ENCODE measurements around the gene RGS13.

Gene RGS13

DNA sequence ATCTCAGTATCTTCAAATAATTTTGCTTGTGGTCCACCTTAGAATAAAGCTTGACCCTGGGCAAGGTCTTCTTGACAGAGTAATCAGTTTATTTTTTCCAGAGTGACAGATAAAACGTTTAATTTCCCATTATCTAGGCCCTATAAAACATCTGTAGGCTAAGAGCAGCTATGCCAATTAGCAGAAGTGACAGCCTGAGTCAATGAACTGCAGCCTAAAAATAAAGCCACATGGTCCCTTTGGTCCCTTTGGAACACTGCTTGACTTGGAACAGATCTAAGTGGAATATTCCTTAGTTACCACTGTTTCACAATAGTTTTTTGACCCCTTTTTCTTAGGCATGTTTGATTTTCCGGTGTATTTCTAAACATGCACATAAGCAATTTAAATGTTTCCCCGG, 6.3 kb upstream of the RGS13 start:
- Histone ChIP-seq H3K36me3 (ENCODE audit: control insufficient read depth, insufficient read depth, low read length) (no peaks in the 10 kb centered on the region), H3K9me3 (ENCODE audit: control insufficient read depth, low read length) (no peaks in the 10 kb centered on the region), H3K9ac (ENCODE audit: low read length) (no peak overlapping the region), H3K4me1 (ENCODE audit: control insufficient read depth, insufficient read depth, low read length) (peaks cover 12% of the 10 kb centered on the region), H3K4me3 (ENCODE audit: low read length) (no peak overlapping the region), H3K27me3 (ENCODE audit: control insufficient read depth, insufficient read depth, low read length) (no peaks in the 10 kb centered on the region)

DNA sequence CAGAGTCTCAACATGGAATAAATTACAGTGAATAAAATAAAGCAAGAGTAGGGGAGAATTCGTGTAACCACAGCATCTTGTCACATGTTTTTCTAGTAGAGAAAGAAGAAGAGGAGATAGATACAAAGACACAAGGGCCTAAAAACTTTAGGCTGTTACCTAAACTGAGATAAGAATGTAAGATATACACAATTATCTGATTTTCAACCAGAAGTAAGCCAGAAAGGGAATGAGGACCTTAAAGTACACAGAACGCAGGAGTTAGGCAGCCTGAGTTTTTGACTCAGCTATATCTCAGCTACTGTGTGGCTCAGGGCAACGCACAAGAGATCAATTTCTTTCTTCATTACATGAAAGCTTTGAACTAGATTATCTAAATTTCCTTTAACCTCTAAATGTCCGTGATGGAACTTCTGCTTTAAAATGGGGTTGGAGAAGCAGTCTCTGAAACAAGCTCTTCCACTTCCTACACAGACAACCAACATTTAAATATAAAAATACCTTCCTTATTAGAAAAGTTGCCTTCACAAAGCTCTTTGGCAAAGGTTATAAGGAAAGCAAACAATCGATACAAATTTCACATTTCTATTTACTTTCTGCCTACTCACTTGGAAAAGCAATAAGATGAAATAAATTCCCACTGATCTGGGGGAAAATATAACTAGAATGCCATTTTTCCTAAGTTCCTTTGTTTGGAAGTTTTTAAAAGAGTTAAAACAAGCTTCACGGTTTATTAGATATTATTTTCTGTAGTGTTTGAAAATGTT, 5.2 kb upstream of the RGS13 start:
- H3K4me1 ChIP-seq (ENCODE audit: control insufficient read depth, insufficient read depth, low read length): peaks cover 12% of the 10 kb centered on the region
- H3K9me3 ChIP-seq (ENCODE audit: control insufficient read depth, low read length): no peaks in the 10 kb centered on the region
- no peaks in the 10 kb centered on the region for H3K36me3 ChIP-seq (ENCODE audit: control insufficient read depth, insufficient read depth, low read length)
- H3K27me3 ChIP-seq (ENCODE audit: control insufficient read depth, insufficient read depth, low read length): no peaks in the 10 kb centered on the region
- H3K9ac ChIP-seq (ENCODE audit: low read length): no peak overlapping the region
- no peak overlapping the region for H3K4me3 ChIP-seq (ENCODE audit: low read length)

DNA sequence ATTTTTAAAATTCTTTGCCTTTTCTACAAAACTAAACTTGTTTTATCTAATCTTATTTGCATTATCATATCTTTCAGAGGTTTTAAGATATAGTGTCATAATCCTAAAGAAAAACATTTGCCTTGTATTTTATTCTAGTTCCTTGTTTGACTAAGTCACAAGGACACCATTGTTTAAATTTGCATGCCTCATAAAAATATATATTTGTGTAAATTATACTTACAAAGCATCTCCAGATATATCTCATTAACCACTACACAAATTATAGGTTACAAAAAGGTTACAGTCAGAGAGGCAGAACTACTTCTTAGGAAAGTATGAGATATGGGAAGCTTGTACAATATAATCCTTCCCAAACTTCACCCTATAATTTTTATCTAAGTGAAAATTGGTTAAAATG, 4.2 kb upstream of the RGS13 start:
- no peaks in the 10 kb centered on the region for H3K36me3 ChIP-seq (ENCODE audit: control insufficient read depth, insufficient read depth, low read length)
- H3K4me1 ChIP-seq (ENCODE audit: control insufficient read depth, insufficient read depth, low read length): peaks cover 12% of the 10 kb centered on the region
- H3K9ac ChIP-seq (ENCODE audit: low read length): no peak overlapping the region
- H3K4me3 ChIP-seq (ENCODE audit: low read length): no peak overlapping the region
- no peaks in the 10 kb centered on the region for H3K27me3 ChIP-seq (ENCODE audit: control insufficient read depth, insufficient read depth, low read length)
- no peaks in the 10 kb centered on the region for H3K9me3 ChIP-seq (ENCODE audit: control insufficient read depth, low read length)

DNA sequence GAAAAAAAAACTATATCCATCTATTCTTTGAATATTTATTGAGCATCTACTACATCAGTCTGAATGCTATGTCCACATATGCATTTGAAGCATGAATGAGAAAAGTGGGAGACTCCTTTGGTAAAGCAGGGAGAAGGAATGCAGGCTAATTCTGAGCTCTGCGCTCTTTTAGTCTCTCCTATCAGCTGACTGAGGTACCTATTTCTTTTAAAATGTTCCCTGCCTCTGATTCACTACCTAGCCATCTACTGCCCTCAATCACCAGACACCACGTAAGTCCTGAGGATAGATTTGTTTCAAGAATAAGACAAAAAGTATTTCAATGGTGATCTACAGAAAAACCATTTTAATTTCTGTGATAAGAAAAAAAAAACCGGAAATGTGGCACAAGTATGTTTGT, 3.8 kb upstream of the RGS13 start:
- Histone ChIP-seq H3K27me3 (ENCODE audit: control insufficient read depth, insufficient read depth, low read length) (no peaks in the 10 kb centered on the region), H3K4me1 (ENCODE audit: control insufficient read depth, insufficient read depth, low read length) (peaks cover 12% of the 10 kb centered on the region), H3K9me3 (ENCODE audit: control insufficient read depth, low read length) (no peaks in the 10 kb centered on the region), H3K4me3 (ENCODE audit: low read length) (no peak overlapping the region), H3K9ac (ENCODE audit: low read length) (no peak overlapping the region), H3K36me3 (ENCODE audit: control insufficient read depth, insufficient read depth, low read length) (no peaks in the 10 kb centered on the region)

DNA sequence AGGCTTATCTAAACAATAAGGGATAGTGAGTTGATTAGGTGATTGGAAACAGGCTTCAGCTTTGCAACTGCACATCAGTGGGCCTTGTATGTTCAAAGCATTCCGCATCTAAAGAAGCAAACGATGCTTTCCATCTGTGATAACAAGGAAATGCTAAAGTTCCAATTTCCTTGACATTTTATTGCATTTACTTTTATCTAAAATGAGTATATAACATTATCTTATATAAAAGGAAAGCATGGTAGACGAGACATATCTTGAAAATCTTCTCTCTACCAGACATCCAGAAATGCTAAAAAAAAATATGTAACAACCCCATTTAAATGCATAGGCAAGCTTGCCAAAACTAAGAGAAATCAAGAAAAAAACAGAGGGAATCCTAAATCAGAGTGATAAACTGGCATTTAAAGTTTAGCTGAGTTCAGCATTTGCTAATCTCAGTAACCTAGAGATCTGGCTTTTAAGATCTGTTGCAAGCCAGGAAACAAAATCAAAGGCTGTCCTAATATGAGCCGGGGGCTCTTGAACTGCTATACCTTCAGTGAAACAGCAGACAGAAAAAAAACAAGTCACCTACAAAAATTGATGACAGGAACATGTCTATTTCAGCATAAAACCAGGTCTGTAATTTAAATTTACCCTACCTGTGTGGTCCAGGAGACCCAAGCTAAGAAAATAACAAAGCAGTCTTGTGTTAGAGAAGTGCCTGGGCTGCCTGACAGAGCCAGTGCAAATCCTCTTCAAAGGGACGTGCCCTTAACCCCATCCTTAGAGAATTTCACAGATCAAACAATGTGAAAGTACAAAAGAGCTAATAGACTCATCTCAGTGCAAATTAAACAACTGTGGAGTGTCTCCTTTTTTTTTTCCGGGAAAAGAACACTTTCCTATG, 3.1 kb upstream of the RGS13 start:
- Histone ChIP-seq H3K4me3 (ENCODE audit: low read length) (no peak overlapping the region), H3K9ac (ENCODE audit: low read length) (no peak overlapping the region), H3K4me1 (ENCODE audit: control insufficient read depth, insufficient read depth, low read length) (peaks cover 12% of the 10 kb centered on the region), H3K27me3 (ENCODE audit: control insufficient read depth, insufficient read depth, low read length) (no peaks in the 10 kb centered on the region), H3K36me3 (ENCODE audit: control insufficient read depth, insufficient read depth, low read length) (no peaks in the 10 kb centered on the region), H3K9me3 (ENCODE audit: control insufficient read depth, low read length) (no peaks in the 10 kb centered on the region)

DNA sequence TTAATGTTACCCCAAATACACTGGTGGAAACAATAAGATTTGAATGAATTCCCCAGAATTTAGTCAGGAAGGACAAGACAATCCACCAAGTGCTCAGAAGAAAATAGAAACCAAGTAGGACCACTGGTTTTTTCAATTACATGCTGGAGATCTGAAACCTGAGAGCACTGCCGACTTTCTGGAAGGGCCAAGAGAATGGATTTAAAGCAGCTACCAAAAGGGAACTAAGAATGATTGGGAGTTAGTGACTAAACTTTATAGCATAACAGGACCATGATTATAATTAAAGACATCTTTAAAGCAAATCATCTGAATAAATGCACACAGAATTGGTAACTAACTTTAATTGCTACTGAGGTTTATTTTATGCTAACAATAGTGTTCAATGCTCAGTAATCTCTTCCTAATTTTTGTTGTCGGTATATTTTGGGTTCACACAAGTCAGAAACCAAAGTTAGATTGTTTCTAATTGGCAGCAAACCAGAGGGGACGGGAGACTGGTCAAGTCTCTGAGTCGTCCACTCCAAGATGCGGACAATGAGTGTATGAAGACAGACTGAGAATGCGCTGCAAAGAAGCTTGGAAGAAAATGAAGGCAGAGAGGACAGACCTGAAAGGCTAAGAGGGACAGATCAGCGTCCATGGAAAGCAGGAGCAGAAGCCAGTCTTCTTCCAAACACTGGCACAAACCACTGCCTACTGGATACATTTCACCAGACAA, 2.3 kb upstream of the RGS13 start:
- H3K9me3 ChIP-seq (ENCODE audit: control insufficient read depth, low read length): no peaks in the 10 kb centered on the region
- no peak overlapping the region for H3K4me3 ChIP-seq (ENCODE audit: low read length)
- H3K9ac ChIP-seq (ENCODE audit: low read length): no peak overlapping the region

DNA sequence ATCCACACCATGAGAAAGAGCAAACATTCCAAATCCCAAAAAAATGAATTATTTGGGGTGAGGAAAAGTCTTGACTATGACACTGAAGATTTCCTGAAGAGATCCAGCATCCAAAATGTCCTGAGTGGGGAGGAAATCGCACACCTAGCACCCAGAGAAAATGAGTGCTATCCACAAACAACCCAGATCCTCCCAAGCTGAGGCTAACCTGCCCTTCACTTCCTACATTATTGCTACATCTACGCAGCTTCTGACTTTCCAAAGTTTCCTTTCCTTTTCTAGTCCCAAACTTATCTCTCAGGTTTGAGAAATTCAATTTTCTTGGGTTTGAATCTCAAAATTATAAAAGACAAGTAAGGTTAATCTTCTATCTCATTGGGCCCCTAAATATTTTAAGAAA, 906 bp upstream of the RGS13 start:
- H3K9ac ChIP-seq (ENCODE audit: low read length): no peak overlapping the region
- no peak overlapping the region for H3K4me3 ChIP-seq (ENCODE audit: low read length)
- no peaks in the 10 kb centered on the region for H3K9me3 ChIP-seq (ENCODE audit: control insufficient read depth, low read length)

More for the DNA sequence above, 2.3 kb upstream of the RGS13 start:
- Histone ChIP-seq H3K36me3 (ENCODE audit: control insufficient read depth, insufficient read depth, low read length) (no peaks in the 10 kb centered on the region), H3K4me1 (ENCODE audit: control insufficient read depth, insufficient read depth, low read length) (peaks cover 12% of the 10 kb centered on the region), H3K27me3 (ENCODE audit: control insufficient read depth, insufficient read depth, low read length) (no peaks in the 10 kb centered on the region)

DNA sequence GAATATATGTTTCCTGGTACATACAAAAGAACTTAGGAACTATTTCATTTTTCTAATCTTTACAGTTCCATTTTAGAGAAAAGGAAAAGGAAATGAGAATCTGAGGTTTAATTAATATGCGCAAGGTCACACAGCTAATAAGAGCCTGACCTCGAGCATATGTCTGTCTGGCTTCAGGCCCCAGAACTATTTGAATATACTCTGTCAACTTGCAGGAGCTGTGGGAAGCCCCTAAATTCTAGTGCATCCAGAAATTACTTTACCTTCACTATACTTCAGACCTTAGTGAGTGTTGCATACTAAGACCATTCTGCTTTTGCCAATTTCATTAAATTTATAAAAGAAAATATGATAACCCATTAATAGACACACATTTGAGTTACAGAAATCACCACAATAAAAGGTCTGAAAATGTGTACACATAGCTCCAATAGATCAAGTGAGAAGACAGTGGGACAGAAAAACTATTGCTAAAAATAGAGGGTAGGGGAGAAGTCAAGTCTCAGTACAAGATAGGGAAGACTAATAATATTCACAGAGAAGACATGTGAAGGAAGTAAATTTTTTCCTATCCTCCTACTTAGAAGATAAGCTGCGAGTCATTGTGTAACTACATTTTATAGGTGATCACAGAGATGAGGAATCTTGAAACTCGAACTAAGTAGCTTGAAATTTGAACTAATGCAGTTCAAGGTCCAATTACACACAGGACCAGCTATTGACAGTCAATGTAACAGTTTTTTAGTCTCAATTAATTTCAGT, 3.8 kb downstream of the RGS13 start:
- no peaks in the 10 kb centered on the region for H3K36me3 ChIP-seq (ENCODE audit: control insufficient read depth, insufficient read depth, low read length)
- no peaks in the 10 kb centered on the region for H3K9me3 ChIP-seq (ENCODE audit: control insufficient read depth, low read length)
- H3K27me3 ChIP-seq (ENCODE audit: control insufficient read depth, insufficient read depth, low read length): no peaks in the 10 kb centered on the region
- H3K9ac ChIP-seq (ENCODE audit: low read length): no peak overlapping the region
- no peak overlapping the region for H3K4me3 ChIP-seq (ENCODE audit: low read length)
- no peaks in the 10 kb centered on the region for H3K4me1 ChIP-seq (ENCODE audit: control insufficient read depth, insufficient read depth, low read length)

More for the DNA sequence above, 906 bp upstream of the RGS13 start:
- Histone ChIP-seq H3K36me3 (ENCODE audit: control insufficient read depth, insufficient read depth, low read length) (no peaks in the 10 kb centered on the region), H3K4me1 (ENCODE audit: control insufficient read depth, insufficient read depth, low read length) (peaks cover 12% of the 10 kb centered on the region), H3K27me3 (ENCODE audit: control insufficient read depth, insufficient read depth, low read length) (no peaks in the 10 kb centered on the region)

DNA sequence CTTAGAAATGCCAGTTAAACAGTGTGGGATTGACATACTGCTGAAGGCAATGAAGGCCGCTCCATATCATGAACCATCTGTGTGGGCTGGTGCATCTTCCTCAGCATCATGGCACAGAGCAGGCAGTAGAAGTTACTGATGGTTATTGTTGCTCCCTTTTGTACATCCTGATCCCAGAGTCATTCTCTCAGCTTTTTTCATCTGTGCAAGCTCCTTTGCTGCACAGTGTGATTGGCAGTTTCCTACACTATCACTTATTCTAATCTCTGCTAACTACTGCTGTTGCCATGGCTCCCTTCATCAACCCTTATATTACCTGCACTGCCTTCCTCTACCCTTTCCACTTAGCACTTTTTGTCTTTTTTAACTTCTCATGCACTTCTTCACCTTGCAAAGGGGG, 16.2 kb downstream of the RGS13 start:
- no peaks in the 10 kb centered on the region for H3K36me3 ChIP-seq (ENCODE audit: control insufficient read depth, insufficient read depth, low read length)
- H3K4me3 ChIP-seq (ENCODE audit: low read length): no peak overlapping the region
- H3K4me1 ChIP-seq (ENCODE audit: control insufficient read depth, insufficient read depth, low read length): no peaks in the 10 kb centered on the region
- H3K27me3 ChIP-seq (ENCODE audit: control insufficient read depth, insufficient read depth, low read length): no peaks in the 10 kb centered on the region
- H3K9me3 ChIP-seq (ENCODE audit: control insufficient read depth, low read length): no peaks in the 10 kb centered on the region
- H3K9ac ChIP-seq (ENCODE audit: low read length): no peak overlapping the region

DNA sequence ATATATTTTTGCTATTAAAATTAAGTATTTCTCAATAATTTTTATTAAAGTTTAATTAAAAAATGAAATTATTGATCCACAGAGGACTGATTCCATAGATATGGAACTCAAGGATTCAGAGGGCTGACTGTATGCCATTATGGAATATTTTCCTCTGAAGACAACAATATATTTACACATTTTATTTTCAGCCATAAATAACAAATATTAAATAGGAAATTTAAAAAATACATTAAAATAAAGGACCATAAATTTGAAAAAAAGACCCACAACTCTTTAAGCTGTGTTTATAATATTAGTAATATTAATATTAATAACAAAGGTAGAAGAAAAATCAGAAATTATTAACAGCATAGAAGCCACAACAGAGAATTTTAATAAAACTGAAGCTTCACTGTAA, 18.2 kb downstream of the RGS13 start:
- Histone ChIP-seq H3K9me3 (ENCODE audit: control insufficient read depth, low read length) (no peaks in the 10 kb centered on the region), H3K9ac (ENCODE audit: low read length) (no peak overlapping the region), H3K27me3 (ENCODE audit: control insufficient read depth, insufficient read depth, low read length) (no peaks in the 10 kb centered on the region), H3K4me3 (ENCODE audit: low read length) (no peak overlapping the region), H3K4me1 (ENCODE audit: control insufficient read depth, insufficient read depth, low read length) (no peaks in the 10 kb centered on the region), H3K36me3 (ENCODE audit: control insufficient read depth, insufficient read depth, low read length) (no peaks in the 10 kb centered on the region)

DNA sequence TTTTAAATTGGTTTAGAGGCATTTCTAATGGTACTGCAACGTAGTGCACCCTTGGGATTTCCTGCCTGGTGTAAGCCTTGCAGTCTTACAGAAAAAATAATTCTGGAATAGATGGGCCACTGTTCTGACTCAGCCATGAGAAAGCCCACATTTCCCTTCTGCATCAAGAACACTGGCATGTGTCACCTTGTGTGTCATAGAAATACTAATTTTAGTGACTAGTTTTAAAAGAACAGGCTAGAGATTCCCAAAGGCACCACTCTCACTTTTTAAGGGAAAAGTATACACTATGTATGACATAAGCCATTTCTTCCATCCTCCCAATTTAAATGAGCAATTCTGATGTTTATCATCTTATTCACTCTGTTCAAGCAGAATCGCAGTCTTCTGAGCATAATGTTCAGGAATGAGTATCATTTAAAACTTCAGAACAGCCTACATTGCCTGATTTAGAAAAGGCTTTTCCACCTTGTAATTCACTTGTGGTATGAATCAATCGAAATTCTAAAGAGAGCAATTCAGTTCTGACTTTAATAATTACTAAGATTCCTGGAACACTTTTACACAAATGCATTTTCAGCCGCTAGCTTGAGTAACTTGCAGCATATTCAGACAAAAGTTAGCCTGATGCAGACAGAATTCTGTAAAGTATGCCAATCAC, 18.8 kb downstream of the RGS13 start:
- H3K4me3 ChIP-seq (ENCODE audit: low read length): no peak overlapping the region
- no peak overlapping the region for H3K9ac ChIP-seq (ENCODE audit: low read length)
- H3K9me3 ChIP-seq (ENCODE audit: control insufficient read depth, low read length): no peaks in the 10 kb centered on the region
- no peaks in the 10 kb centered on the region for H3K27me3 ChIP-seq (ENCODE audit: control insufficient read depth, insufficient read depth, low read length)
- H3K4me1 ChIP-seq (ENCODE audit: control insufficient read depth, insufficient read depth, low read length): no peaks in the 10 kb centered on the region
- no peaks in the 10 kb centered on the region for H3K36me3 ChIP-seq (ENCODE audit: control insufficient read depth, insufficient read depth, low read length)

All from mucosa of stomach (tissue), 1 donor.